HEK293 (cell line): ENCODE measurements around the gene TCEAL5.

Source experiments
- FEZF1 ChIP-seq: fragments of 450-650 bp; formaldehyde crosslinking; IDR thresholded peaks from 2 replicates; pipeline ENCODE4 v1.5.1; 2016; ENCODE audit warnings: missing biosample characterization, missing genetic modification characterization
- HOXD13 ChIP-seq: sonication (generic); formaldehyde crosslinking; IDR thresholded peaks from 2 replicates; pipeline ENCODE4 v1.8.0; 2022; ENCODE audit warnings: missing genetic modification reagents, borderline replicate concordance
- KLF16 ChIP-seq: fragments of 450-650 bp; formaldehyde crosslinking; IDR thresholded peaks from 2 replicates; pipeline ENCODE4 v1.5.1; 2017; ENCODE audit warnings: missing biosample characterization, missing genetic modification characterization
- RBAK ChIP-seq: fragments of 450-650 bp; formaldehyde crosslinking; IDR thresholded peaks from 2 replicates; pipeline ENCODE4 v1.5.1; 2016; ENCODE audit warnings: missing biosample characterization, missing genetic modification characterization
- ZBTB20 ChIP-seq: fragments of 450-650 bp; formaldehyde crosslinking; IDR thresholded peaks from 2 replicates; pipeline ENCODE4 v1.5.1; 2016; ENCODE audit warnings: missing biosample characterization, missing genetic modification characterization
- ZBTB8A ChIP-seq: fragments of 450-650 bp; formaldehyde crosslinking; IDR thresholded peaks from 2 replicates; pipeline ENCODE4 v1.5.1; 2016; ENCODE audit warnings: missing biosample characterization, missing genetic modification characterization
- ZFHX2 ChIP-seq: fragments of 450-650 bp; formaldehyde crosslinking; conservative IDR thresholded peaks from 2 replicates; pipeline ENCODE4 v1.5.1; 2016; ENCODE audit warnings: missing biosample characterization, missing genetic modification characterization
- ZNF114 ChIP-seq: fragments of 450-650 bp; formaldehyde crosslinking; IDR thresholded peaks from 2 replicates; pipeline ENCODE4 v1.5.0; 2017; ENCODE audit warnings: missing biosample characterization, missing genetic modification characterization
- ZNF140 ChIP-seq: fragments of 450-650 bp; formaldehyde crosslinking; IDR thresholded peaks from 2 replicates; pipeline ENCODE4 v1.5.1; 2016; ENCODE audit warnings: missing biosample characterization, missing genetic modification characterization
- ZNF175 ChIP-seq: fragments of 450-650 bp; formaldehyde crosslinking; IDR thresholded peaks from 2 replicates; pipeline ENCODE4 v1.5.1; 2016; ENCODE audit warnings: missing biosample characterization, missing genetic modification characterization
- ZNF274 ChIP-seq, 2 experiments: fragments of 200-500 bp in 1 of 2; fragments of 450-650 bp in 1 of 2; sonication (Bioruptor generic) in 1 of 2; formaldehyde crosslinking in 1 of 2; IDR thresholded peaks; 2 replicates each; pipeline versions ENCODE4 v1.5.1 to v1.6.1; 2014 to 2016; ENCODE audit warnings: borderline replicate concordance in 1 of 2, inconsistent platforms in 1 of 2, low read length in 1 of 2, missing biosample characterization in 1 of 2, missing genetic modification characterization in 1 of 2
- ZNF341 ChIP-seq: fragments of 450-650 bp; formaldehyde crosslinking; IDR thresholded peaks from 2 replicates; pipeline ENCODE4; 2016; ENCODE audit warnings: low read depth, missing biosample characterization, missing genetic modification characterization
- ZNF426 ChIP-seq: fragments of 450-650 bp; formaldehyde crosslinking; IDR thresholded peaks from 2 replicates; pipeline ENCODE4 v1.5.1; 2017; ENCODE audit warnings: missing biosample characterization, missing genetic modification characterization, mild to moderate bottlenecking, inconsistent platforms, moderate library complexity
- ZNF548 ChIP-seq: fragments of 450-650 bp; formaldehyde crosslinking; IDR thresholded peaks from 2 replicates; pipeline ENCODE4 v1.5.1; 2016; ENCODE audit warnings: missing biosample characterization, missing genetic modification characterization
- ZNF558 ChIP-seq: fragments of 450-650 bp; formaldehyde crosslinking; IDR thresholded peaks from 2 replicates; pipeline ENCODE4 v1.5.1; 2016; ENCODE audit warnings: missing biosample characterization, missing genetic modification characterization
- ZNF571 ChIP-seq: fragments of 450-650 bp; formaldehyde crosslinking; IDR thresholded peaks from 2 replicates; pipeline ENCODE4 v1.5.0; 2017; ENCODE audit warnings: missing biosample characterization, missing genetic modification characterization
- ZNF664 ChIP-seq: fragments of 450-650 bp; formaldehyde crosslinking; IDR thresholded peaks from 2 replicates; pipeline ENCODE4 v1.5.1; 2016; ENCODE audit warnings: missing biosample characterization, missing genetic modification characterization
- ZNF707 ChIP-seq: fragments of 450-650 bp; formaldehyde crosslinking; IDR thresholded peaks from 2 replicates; pipeline ENCODE4 v1.5.1; 2016; ENCODE audit warnings: missing biosample characterization, missing genetic modification characterization
- ZNF747 ChIP-seq: fragments of 450-650 bp; formaldehyde crosslinking; IDR thresholded peaks from 2 replicates; pipeline ENCODE4 v1.5.1; 2016; ENCODE audit warnings: missing biosample characterization, missing genetic modification characterization
- ZNF76 ChIP-seq: fragments of 450-650 bp; formaldehyde crosslinking; IDR thresholded peaks from 2 replicates; pipeline ENCODE4; 2016; ENCODE audit warnings: low read depth, missing biosample characterization, missing genetic modification characterization, borderline replicate concordance
- TF ChIP-seq, protein P1 (sequence below): fragments of 450-650 bp; formaldehyde crosslinking; IDR thresholded peaks from 2 replicates; pipeline ENCODE4 v1.5.1; 2016; ENCODE audit warnings: missing biosample characterization, missing genetic modification characterization
- TF ChIP-seq, protein P2 (sequence below): fragments of 450-650 bp; formaldehyde crosslinking; IDR thresholded peaks from 2 replicates; pipeline ENCODE4 v1.5.1; 2017; ENCODE audit warnings: missing biosample characterization, mild to moderate bottlenecking, missing genetic modification characterization, moderate library complexity
- TF ChIP-seq, protein P3 (sequence below): fragments of 450-650 bp; formaldehyde crosslinking; IDR thresholded peaks from 2 replicates; pipeline ENCODE4 v1.5.1; 2016; ENCODE audit warnings: missing biosample characterization, missing genetic modification characterization, borderline replicate concordance
- TF ChIP-seq, protein P4 (sequence below): fragments of 450-650 bp; formaldehyde crosslinking; IDR thresholded peaks from 2 replicates; pipeline ENCODE4 v1.5.1; 2016; ENCODE audit warnings: missing biosample characterization, missing genetic modification characterization
- TF ChIP-seq, protein P5 (sequence below): fragments of 450-650 bp; formaldehyde crosslinking; IDR thresholded peaks from 2 replicates; pipeline ENCODE4 v1.5.1; 2017; ENCODE audit warnings: missing biosample characterization, missing genetic modification characterization
- TF ChIP-seq, protein P6 (sequence below): fragments of 450-650 bp; formaldehyde crosslinking; IDR thresholded peaks from 2 replicates; pipeline ENCODE4 v1.5.1; 2017; ENCODE audit warnings: missing biosample characterization, missing genetic modification characterization
- TF ChIP-seq, protein P7 (sequence below): fragments of 450-650 bp; formaldehyde crosslinking; IDR thresholded peaks from 2 replicates; pipeline ENCODE4 v1.5.1; 2016; ENCODE audit warnings: missing biosample characterization, missing genetic modification characterization, low read depth

TCEAL5 gene

DNA sequence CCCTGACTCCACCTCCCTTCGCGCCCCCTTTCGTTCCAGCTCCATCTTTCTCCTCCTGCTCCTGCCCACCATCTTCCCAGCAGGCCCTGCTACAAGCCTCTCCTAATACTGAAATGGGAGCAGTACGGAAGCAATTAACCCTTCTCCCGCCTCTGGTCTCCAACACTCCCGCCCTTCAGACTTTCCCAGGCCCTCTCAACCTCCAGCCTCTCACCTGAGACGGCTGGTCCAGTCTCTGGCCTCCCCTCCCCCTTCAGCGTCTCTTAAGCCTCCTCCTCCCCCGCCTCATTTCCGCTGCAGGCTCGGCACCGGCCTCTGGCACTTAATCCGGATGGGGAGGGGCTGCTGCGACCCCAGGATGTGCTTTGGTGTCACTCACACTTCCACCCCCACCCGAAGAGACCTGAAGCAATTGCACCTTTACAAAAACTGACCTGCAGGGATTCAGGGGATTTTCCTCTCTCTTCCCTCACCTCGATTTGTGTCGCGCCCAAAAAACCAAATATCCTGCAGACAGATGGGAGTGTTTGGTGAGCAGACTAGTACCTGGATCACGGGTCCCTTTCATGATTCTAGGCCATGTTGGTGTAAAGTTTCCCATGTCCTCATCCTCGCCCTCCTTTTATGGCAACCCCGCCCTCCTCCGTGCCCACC lies 22.3 kb downstream of the TCEAL5 start (continued):
- TF ChIP-seq ZNF548 (tag by site-specific recombination) (no peak), ZNF558 (tag by site-specific recombination) (no peak), ZNF175 (no peak), ZNF341 (peak; percentile 95), ZNF114 (tag by site-specific recombination) (no peak), ZBTB20 (no peak), ZFHX2 (tag by site-specific recombination) (0 out of 2 replicates have a peak, but pooled peaks have one; percentile 31), ZBTB8A (tag by site-specific recombination) (no peak; the same call in 1 of the 2 replicates), ZNF747 (no peak), ZNF140 (tag by site-specific recombination) (no peak), ZNF274 (IDR thresholded peaks at IDR 0.05; ENCODE audit: low read length) (no peak), ZNF274 (tag by site-specific recombination; IDR thresholded peaks at IDR 0.05; ENCODE audit: borderline replicate concordance) (no peak), ZNF76 (tag by site-specific recombination) (peak; percentile 76), FEZF1 (no peak), ZNF664 (no peak), ZNF571 (tag by site-specific recombination) (no peak), RBAK (tag by site-specific recombination) (no peak), ZNF707 (tag by site-specific recombination) (no peak), KLF16 (no peak), HOXD13 (CRISPR knock-in tag) (no peak), ZNF426 (tag by site-specific recombination) (no peak)
- TF ChIP-seq, protein P1, sequence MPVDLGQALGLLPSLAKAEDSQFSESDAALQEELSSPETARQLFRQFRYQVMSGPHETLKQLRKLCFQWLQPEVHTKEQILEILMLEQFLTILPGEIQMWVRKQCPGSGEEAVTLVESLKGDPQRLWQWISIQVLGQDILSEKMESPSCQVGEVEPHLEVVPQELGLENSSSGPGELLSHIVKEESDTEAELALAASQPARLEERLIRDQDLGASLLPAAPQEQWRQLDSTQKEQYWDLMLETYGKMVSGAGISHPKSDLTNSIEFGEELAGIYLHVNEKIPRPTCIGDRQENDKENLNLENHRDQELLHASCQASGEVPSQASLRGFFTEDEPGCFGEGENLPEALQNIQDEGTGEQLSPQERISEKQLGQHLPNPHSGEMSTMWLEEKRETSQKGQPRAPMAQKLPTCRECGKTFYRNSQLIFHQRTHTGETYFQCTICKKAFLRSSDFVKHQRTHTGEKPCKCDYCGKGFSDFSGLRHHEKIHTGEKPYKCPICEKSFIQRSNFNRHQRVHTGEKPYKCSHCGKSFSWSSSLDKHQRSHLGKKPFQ (tag by site-specific recombination), result no peak
- TF ChIP-seq, protein P2, sequence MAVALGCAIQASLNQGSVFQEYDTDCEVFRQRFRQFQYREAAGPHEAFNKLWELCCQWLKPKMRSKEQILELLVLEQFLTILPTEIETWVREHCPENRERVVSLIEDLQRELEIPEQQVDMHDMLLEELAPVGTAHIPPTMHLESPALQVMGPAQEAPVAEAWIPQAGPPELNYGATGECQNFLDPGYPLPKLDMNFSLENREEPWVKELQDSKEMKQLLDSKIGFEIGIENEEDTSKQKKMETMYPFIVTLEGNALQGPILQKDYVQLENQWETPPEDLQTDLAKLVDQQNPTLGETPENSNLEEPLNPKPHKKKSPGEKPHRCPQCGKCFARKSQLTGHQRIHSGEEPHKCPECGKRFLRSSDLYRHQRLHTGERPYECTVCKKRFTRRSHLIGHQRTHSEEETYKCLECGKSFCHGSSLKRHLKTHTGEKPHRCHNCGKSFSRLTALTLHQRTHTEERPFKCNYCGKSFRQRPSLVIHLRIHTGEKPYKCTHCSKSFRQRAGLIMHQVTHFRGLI (tag by site-specific recombination), result no peak
- TF ChIP-seq, protein P3, sequence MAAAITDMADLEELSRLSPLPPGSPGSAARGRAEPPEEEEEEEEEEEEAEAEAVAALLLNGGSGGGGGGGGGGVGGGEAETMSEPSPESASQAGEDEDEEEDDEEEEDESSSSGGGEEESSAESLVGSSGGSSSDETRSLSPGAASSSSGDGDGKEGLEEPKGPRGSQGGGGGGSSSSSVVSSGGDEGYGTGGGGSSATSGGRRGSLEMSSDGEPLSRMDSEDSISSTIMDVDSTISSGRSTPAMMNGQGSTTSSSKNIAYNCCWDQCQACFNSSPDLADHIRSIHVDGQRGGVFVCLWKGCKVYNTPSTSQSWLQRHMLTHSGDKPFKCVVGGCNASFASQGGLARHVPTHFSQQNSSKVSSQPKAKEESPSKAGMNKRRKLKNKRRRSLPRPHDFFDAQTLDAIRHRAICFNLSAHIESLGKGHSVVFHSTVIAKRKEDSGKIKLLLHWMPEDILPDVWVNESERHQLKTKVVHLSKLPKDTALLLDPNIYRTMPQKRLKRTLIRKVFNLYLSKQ (tag by site-specific recombination), result no peak
- TF ChIP-seq, protein P4, sequence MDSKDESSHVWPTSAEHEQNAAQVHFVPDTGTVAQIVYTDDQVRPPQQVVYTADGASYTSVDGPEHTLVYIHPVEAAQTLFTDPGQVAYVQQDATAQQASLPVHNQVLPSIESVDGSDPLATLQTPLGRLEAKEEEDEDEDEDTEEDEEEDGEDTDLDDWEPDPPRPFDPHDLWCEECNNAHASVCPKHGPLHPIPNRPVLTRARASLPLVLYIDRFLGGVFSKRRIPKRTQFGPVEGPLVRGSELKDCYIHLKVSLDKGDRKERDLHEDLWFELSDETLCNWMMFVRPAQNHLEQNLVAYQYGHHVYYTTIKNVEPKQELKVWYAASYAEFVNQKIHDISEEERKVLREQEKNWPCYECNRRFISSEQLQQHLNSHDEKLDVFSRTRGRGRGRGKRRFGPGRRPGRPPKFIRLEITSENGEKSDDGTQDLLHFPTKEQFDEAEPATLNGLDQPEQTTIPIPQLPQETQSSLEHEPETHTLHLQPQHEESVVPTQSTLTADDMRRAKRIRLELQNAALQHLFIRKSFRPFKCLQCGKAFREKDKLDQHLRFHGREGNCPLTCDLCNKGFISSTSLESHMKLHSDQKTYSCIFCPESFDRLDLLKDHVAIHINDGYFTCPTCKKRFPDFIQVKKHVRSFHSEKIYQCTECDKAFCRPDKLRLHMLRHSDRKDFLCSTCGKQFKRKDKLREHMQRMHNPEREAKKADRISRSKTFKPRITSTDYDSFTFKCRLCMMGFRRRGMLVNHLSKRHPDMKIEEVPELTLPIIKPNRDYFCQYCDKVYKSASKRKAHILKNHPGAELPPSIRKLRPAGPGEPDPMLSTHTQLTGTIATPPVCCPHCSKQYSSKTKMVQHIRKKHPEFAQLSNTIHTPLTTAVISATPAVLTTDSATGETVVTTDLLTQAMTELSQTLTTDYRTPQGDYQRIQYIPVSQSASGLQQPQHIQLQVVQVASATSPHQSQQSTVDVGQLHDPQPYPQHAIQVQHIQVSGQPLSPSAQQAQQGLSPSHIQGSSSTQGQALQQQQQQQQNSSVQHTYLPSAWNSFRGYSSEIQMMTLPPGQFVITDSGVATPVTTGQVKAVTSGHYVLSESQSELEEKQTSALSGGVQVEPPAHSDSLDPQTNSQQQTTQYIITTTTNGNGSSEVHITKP (tag by site-specific recombination), result peak; percentile 46
- TF ChIP-seq, protein P5, sequence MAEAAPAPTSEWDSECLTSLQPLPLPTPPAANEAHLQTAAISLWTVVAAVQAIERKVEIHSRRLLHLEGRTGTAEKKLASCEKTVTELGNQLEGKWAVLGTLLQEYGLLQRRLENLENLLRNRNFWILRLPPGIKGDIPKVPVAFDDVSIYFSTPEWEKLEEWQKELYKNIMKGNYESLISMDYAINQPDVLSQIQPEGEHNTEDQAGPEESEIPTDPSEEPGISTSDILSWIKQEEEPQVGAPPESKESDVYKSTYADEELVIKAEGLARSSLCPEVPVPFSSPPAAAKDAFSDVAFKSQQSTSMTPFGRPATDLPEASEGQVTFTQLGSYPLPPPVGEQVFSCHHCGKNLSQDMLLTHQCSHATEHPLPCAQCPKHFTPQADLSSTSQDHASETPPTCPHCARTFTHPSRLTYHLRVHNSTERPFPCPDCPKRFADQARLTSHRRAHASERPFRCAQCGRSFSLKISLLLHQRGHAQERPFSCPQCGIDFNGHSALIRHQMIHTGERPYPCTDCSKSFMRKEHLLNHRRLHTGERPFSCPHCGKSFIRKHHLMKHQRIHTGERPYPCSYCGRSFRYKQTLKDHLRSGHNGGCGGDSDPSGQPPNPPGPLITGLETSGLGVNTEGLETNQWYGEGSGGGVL (tag by site-specific recombination), result 0 out of 2 replicates have a peak, but pooled peaks have one; percentile 25
- TF ChIP-seq, protein P6, sequence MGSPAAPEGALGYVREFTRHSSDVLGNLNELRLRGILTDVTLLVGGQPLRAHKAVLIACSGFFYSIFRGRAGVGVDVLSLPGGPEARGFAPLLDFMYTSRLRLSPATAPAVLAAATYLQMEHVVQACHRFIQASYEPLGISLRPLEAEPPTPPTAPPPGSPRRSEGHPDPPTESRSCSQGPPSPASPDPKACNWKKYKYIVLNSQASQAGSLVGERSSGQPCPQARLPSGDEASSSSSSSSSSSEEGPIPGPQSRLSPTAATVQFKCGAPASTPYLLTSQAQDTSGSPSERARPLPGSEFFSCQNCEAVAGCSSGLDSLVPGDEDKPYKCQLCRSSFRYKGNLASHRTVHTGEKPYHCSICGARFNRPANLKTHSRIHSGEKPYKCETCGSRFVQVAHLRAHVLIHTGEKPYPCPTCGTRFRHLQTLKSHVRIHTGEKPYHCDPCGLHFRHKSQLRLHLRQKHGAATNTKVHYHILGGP (tag by site-specific recombination), result no peak
- TF ChIP-seq, protein P7, sequence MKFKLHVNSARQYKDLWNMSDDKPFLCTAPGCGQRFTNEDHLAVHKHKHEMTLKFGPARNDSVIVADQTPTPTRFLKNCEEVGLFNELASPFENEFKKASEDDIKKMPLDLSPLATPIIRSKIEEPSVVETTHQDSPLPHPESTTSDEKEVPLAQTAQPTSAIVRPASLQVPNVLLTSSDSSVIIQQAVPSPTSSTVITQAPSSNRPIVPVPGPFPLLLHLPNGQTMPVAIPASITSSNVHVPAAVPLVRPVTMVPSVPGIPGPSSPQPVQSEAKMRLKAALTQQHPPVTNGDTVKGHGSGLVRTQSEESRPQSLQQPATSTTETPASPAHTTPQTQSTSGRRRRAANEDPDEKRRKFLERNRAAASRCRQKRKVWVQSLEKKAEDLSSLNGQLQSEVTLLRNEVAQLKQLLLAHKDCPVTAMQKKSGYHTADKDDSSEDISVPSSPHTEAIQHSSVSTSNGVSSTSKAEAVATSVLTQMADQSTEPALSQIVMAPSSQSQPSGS (tag by site-specific recombination), result no peak
